Measurements from ENCODE around the gene APOB.

GRCh38 chr2:21084401-21084800 lies 40.5 kb upstream of the APOB start:
- TF ChIP-seq EP300 (IDR thresholded peaks at IDR 0.05) (no peak), POLR2A (IDR thresholded peaks at IDR 0.05) (no peak)
